ENCODE results near the gene FUOM. TPM values are rescaled to one million over a fixed set of nuclear protein-coding genes. Genes with fewer than 3 reads are reported as not detected.
A peak's percentile ranks its signal among the peaks of the same experiment; 100 is the strongest.

The FUOM gene
- total and polyA plus RNA-seq, 2 experiments from 2014 or later = 22.1 to 58.1 TPM

- no peaks in the 10 kb centered on the region for H3K27me3 ChIP-seq
- no peak overlapping the region for H3K4me3 ChIP-seq
- peaks cover 5% of the 10 kb centered on the region for H3K36me3 ChIP-seq
- peaks cover 5% of the 10 kb centered on the region for H3K4me1 ChIP-seq (ENCODE audit: low read depth)
- DNase-seq (ENCODE audit: low read depth in 1 of 2, low spot score in 1 of 2) = no peak
- no peak for TF ChIP-seq CTCF (IDR thresholded peaks at IDR 0.05; ENCODE audit: low read depth, low read length)
- H3K27ac ChIP-seq = no peak overlapping the region
- H3K9me3 ChIP-seq (ENCODE audit: low read depth) = no peaks in the 10 kb centered on the region
Observed at GRCh38 chr10:133358162-133358924, 524 bp upstream of the FUOM start.

GRCh38 chr10:133356549-133357284, 1.1 kb downstream of the FUOM start:
- Histone ChIP-seq H3K36me3 (no peaks in the 10 kb centered on the region), H3K4me3 (peak overlapping the region; percentile 46)
- peak in 1 of 2 donors; percentile 12 for DNase-seq (ENCODE audit: low read depth in 1 of 2, low spot score in 1 of 2)

GRCh38 chr10:133355991-133356390, 1.8 kb downstream of the FUOM start:
- Histone ChIP-seq H3K27me3 (no peaks in the 10 kb centered on the region), H3K9me3 (ENCODE audit: low read depth) (no peaks in the 10 kb centered on the region), H3K4me3 (no peak overlapping the region), H3K27ac (no peak overlapping the region), H3K4me1 (ENCODE audit: low read depth) (peaks cover 5% of the 10 kb centered on the region), H3K36me3 (no peaks in the 10 kb centered on the region)
- no peak for TF ChIP-seq CTCF (IDR thresholded peaks at IDR 0.05; ENCODE audit: low read depth, low read length)
- no peak for DNase-seq (ENCODE audit: low read depth in 1 of 2, low spot score in 1 of 2)

More at GRCh38 chr10:133356549-133357284, 1.1 kb downstream of the FUOM start:
- Histone ChIP-seq H3K27ac (no peak overlapping the region), H3K9me3 (ENCODE audit: low read depth) (no peaks in the 10 kb centered on the region), H3K4me1 (ENCODE audit: low read depth) (peaks cover 5% of the 10 kb centered on the region), H3K27me3 (no peaks in the 10 kb centered on the region)
- no peak for TF ChIP-seq CTCF (IDR thresholded peaks at IDR 0.05; ENCODE audit: low read depth, low read length)

GRCh38 chr10:133355266-133355665, 2.6 kb downstream of the FUOM start:
- TF ChIP-seq CTCF (IDR thresholded peaks at IDR 0.05; ENCODE audit: low read depth, low read length) = no peak
- Histone ChIP-seq H3K9me3 (ENCODE audit: low read depth) (no peaks in the 10 kb centered on the region), H3K27me3 (no peaks in the 10 kb centered on the region), H3K4me3 (no peak overlapping the region), H3K36me3 (no peaks in the 10 kb centered on the region), H3K27ac (no peak overlapping the region), H3K4me1 (ENCODE audit: low read depth) (peaks cover 5% of the 10 kb centered on the region)
- DNase-seq (ENCODE audit: low read depth in 1 of 2, low spot score in 1 of 2) = no peak

GRCh38 chr10:133354672-133355240, 3.1 kb downstream of the FUOM start:
- no peaks in the 10 kb centered on the region for H3K36me3 ChIP-seq
- H3K4me3 ChIP-seq = no peak overlapping the region
- no peak for TF ChIP-seq CTCF (IDR thresholded peaks at IDR 0.05; ENCODE audit: low read depth, low read length)
- H3K27ac ChIP-seq = no peak overlapping the region
- no peaks in the 10 kb centered on the region for H3K9me3 ChIP-seq (ENCODE audit: low read depth)
- peaks cover 4% of the 10 kb centered on the region for H3K4me1 ChIP-seq (ENCODE audit: low read depth)
- H3K27me3 ChIP-seq = no peaks in the 10 kb centered on the region
- DNase-seq (ENCODE audit: low read depth in 1 of 2, low spot score in 1 of 2) = no peak

Data from cardiac muscle cell (in vitro differentiated cells and primary cell).